DOHH2 (cell line): ENCODE results near the gene ERC2.

Experiments used
- CTCF ChIP-seq: fragments of 200-600 bp; sonication (generic); IDR thresholded peaks from one replicate; pipeline ENCODE4 v1.5.1; 2014; ENCODE audit warnings: antibody characterized with exemption, mild to moderate bottlenecking, low read depth, low read length; ENCODE audit not compliant: poor library complexity, severe bottlenecking
- EZH2phosphoT487 ChIP-seq: fragments of 200-600 bp; sonication (generic); IDR thresholded peaks from 2 replicates; pipeline ENCODE4 v1.6.1; 2017; ENCODE audit warnings: borderline replicate concordance, mild to moderate bottlenecking, antibody characterized with exemption, low read length, moderate library complexity, mixed read lengths

- TF ChIP-seq CTCF: no peak
- no peak for TF ChIP-seq EZH2phosphoT487
Measured at GRCh38 chr3:55537129-55537528, 931.1 kb downstream of the ERC2 start.
